K562 (cell line): ENCODE data around the gene EIF3I. TPM values are rescaled to one million over a fixed set of nuclear protein-coding genes. Genes with fewer than 3 reads are reported as not detected.

Experiments
- CHD7 ChIP-seq: fragments of 200-600 bp; sonication (generic); IDR thresholded peaks from one replicate; pipeline ENCODE4 v1.6.1; 2012; ENCODE audit warnings: mild to moderate bottlenecking, low read depth, low read length, inconsistent platforms
- EHMT2 ChIP-seq: fragments of 450-650 bp; IDR thresholded peaks from 2 replicates; pipeline ENCODE4 v1.6.1; 2018; ENCODE audit warnings: antibody characterized with exemption
- RBFOX2 ChIP-seq: fragments of 200-400 bp; formaldehyde crosslinking; IDR thresholded peaks from 2 replicates; pipeline ENCODE4 v1.6.1; 2017; ENCODE audit warnings: low read depth, mild to moderate bottlenecking, low read length, moderate library complexity
- SP2 ChIP-seq: IDR thresholded peaks from 2 replicates; pipeline ENCODE4 v1.6.1; 2011; ENCODE audit warnings: mild to moderate bottlenecking, low read depth, low read length, moderate library complexity; ENCODE audit not compliant: poor library complexity, severe bottlenecking; ENCODE audit errors: extremely low read depth
- TCFL5 ChIP-seq: fragments of 250-450 bp; sonication (Bioruptor Pico); conservative IDR thresholded peaks from 2 replicates; pipeline ENCODE4 v1.6.1; 2021; ENCODE audit warnings: mild to moderate bottlenecking, moderate library complexity, matching md5 sums
- ZEB2 ChIP-seq: fragments of 450-650 bp; IDR thresholded peaks from 2 replicates; pipeline ENCODE4 v1.6.1; 2016
- ZNF507 ChIP-seq: conservative IDR thresholded peaks from 2 replicates; pipeline ENCODE4 v1.6.1; 2017; ENCODE audit warnings: missing genetic modification characterization, missing compliant biosample characterization
- ZNF668 ChIP-seq: fragments of 250-450 bp; sonication (Bioruptor Pico); IDR thresholded peaks from 2 replicates; pipeline ENCODE4 v1.8.0; 2022; ENCODE audit warnings: mild to moderate bottlenecking, inconsistent platforms
- polyA plus RNA-seq, 8 experiments: library from polyadenylated mRNA; depleted of rRNA in 4 of 8; stranded (reverse) in 5 of 8; unstranded in 3 of 8; fragments of >200 nt; fragmentation: Nextera tagmentation in 2 of 8; fragmentation: Illumina TruSeq in 1 of 8; extraction: Ambion mirVana in 2 of 8; extraction: Trizol in 1 of 8; gene quantifications; 2 replicates each; pipeline versions ENCODE4 v1.2.1 to v1.2.3, GENCODE V29; 2011 to 2014; ENCODE audit warnings: inconsistent platforms in 1 of 8, missing spikeins in 1 of 8
- total RNA-seq, 7 experiments: library from RNA; depleted of rRNA in 6 of 7; stranded (reverse); fragments of >200 nt in 6 of 7; fragmentation: Illumina TruSeq in 2 of 7; extraction: Trizol in 2 of 7; gene quantifications; 2 replicates each; pipeline versions ENCODE4 v1.2.1 to v1.2.3, GENCODE V29; 2011 to 2021; ENCODE audit warnings: low replicate concordance in 1 of 7
- TF ChIP-seq, protein P1 (sequence below): fragments of 450-650 bp; IDR thresholded peaks from 2 replicates; pipeline ENCODE4 v1.6.1; 2017; ENCODE audit warnings: antibody characterized with exemption, mild to moderate bottlenecking

EIF3I gene
- total and polyA plus RNA-seq, 9 of the 15 experiments (the other 6 are each of a cell fraction or from before 2014, with no cell fraction given) = 414 to 1,526 (median 635) TPM

DNA sequence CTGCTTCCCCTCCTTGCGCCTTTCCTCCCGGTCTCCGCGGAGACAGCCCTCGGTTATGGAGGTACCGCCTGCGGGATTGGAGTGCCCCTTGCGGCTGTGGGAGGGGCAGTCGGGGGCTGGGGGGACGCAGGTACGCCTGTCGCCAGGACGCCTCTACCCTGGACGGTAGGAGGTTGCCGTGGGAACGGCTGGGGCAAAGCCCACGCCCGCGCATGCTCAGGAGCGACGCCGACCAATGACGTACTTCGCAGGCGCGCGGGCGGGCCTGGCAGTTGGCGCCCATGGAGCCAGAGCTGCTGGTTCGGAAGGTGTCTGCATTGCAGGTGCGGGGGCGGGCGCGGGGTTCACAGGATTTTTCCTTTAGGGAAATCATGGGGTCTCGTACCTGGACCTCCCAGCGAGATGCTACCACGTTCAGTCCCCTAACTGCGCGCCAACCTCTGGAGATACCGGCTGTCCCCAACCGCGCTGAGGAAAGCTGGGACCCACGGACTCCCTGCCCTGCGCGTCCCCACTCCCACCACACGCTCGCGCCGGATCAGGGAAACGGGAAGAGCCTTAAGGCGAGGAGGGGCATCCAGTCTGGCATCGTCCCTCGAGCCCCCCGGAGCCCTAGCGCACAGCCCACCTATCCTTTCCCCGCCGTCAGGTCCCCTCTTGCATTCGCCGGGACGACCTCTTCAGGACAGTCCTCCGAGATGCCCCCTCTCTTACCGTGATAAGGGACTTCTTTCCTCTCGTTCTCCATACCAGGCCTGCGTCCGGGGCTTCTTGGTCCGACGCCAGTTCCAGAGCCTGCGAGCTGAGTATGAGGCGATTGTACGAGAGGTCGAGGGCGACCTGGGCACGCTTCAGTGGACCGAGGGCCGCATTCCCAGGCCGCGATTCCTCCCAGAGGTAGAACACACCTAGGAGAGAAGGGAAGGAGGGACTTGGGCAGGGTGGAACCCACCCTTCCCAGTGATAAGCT lies 16.5 kb upstream of the EIF3I start, which contains the start of gene IQCC (continued):
- TF ChIP-seq CHD7 (no peak), SP2 (no peak), ZEB2 (0 out of 2 replicates have a peak, but pooled peaks have one; percentile 11), TCFL5 (no peak), RBFOX2 (peak; percentile 90), ZNF668 (CRISPR knock-in tag) (no peak), ZNF507 (tag) (no peak), EHMT2 (no peak)
- TF ChIP-seq, protein P1, sequence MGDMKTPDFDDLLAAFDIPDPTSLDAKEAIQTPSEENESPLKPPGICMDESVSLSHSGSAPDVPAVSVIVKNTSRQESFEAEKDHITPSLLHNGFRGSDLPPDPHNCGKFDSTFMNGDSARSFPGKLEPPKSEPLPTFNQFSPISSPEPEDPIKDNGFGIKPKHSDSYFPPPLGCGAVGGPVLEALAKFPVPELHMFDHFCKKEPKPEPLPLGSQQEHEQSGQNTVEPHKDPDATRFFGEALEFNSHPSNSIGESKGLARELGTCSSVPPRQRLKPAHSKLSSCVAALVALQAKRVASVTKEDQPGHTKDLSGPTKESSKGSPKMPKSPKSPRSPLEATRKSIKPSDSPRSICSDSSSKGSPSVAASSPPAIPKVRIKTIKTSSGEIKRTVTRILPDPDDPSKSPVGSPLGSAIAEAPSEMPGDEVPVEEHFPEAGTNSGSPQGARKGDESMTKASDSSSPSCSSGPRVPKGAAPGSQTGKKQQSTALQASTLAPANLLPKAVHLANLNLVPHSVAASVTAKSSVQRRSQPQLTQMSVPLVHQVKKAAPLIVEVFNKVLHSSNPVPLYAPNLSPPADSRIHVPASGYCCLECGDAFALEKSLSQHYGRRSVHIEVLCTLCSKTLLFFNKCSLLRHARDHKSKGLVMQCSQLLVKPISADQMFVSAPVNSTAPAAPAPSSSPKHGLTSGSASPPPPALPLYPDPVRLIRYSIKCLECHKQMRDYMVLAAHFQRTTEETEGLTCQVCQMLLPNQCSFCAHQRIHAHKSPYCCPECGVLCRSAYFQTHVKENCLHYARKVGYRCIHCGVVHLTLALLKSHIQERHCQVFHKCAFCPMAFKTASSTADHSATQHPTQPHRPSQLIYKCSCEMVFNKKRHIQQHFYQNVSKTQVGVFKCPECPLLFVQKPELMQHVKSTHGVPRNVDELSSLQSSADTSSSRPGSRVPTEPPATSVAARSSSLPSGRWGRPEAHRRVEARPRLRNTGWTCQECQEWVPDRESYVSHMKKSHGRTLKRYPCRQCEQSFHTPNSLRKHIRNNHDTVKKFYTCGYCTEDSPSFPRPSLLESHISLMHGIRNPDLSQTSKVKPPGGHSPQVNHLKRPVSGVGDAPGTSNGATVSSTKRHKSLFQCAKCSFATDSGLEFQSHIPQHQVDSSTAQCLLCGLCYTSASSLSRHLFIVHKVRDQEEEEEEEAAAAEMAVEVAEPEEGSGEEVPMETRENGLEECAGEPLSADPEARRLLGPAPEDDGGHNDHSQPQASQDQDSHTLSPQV = peak; percentile 60; the same call in 1 of the 2 replicates
